T-helper 1 cell (primary cell): ENCODE results near the gene EMILIN3.

Experiments used
- DNase-seq, 5 donors: peaks; one replicate each; pipeline ENCODE4 v3.0.0-alpha.2; 2012 to 2020
- total RNA-seq, 4 donors: gene quantifications; one replicate each; lab custom pipeline; 2026; lab: John Stamatoyannopoulos, UW

Gene EMILIN3
- 0 reads per million in 4 donors for total RNA-seq

GRCh38 chr20:41366546-41367392 lies at the start of gene EMILIN3:
TSS of gene EMILIN3 (minus strand) at chr20:41366818. CDS start at chr20:41366634, 184 bp downstream.
- no peak for DNase-seq

DNA sequence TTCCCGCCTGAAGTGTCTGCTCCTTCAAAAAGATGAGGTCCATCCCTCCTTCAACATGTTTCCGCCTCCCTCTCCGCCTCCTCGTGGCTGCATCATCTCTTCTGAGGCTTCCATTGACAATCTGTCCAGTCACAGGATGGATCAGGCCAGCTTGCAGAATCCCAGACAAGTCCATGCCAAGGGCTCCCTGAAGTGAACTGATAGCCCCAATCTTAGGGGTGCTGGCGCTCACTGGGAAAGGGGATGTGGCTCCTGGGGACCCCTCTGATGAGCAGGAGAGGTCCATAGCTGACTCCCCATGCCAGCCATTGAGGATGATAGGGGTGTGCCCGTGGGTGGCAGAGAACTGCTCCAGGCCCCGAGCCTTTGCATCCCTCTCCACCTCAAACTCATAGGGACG lies 48.6 kb upstream of the EMILIN3 start:
- no peak for DNase-seq

DNA sequence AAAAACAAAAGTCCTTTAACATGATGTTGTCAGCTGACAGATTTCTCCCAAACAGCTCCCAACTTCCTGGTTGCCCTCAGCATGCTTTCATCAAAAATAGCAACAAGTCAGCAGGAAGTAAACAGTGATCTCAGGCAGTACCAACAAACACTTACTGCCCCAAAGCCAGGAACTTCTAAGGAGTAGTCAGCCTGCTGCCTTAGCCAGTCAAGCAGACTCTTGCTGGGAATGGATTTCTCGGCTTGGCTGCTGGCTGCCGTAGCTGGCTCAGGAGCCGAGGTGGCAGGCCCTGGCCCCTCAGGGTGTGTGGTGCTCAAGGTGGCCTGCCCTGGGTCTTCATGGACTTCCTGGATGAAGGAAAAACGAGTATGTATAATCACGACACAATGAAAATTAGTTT lies 46.6 kb upstream of the EMILIN3 start:
- DNase-seq: no peak

DNA sequence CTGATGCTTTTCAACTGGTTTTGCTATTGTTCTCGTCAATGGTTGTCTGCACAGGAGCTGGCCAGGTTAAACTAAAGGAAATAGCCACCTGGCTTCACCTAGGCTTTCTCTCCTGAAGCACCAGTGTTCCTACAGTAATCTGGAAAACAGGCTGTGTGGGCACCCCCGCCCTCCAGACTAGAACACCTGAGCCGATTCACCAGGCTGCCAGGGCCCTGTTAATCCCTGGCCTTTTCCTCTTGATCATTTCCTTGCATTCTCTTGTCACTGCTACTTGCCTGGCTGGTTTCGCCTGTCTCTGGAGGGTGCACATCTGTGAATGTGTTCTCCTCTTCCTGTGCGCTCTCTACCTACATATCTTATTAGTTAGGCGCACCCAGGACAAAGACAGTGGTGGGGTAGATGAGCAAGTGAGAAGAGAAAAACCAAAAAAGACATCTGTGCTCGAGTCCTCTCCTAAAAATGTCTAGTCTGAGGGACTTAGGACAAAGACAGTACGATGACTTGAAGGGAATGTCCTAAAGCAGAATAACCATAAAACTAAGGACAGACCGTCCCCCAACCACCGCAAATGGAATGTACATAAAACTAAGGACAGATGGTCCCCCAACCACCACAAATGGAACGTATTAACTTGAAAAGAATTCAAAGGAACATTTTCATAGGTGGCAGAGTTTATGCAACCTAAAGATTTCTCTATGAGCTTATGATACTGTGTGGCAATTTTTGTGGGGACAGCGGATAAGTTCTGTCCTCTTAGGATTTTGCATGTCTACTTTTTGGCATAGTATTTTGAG lies 45.9 kb upstream of the EMILIN3 start:
- DNase-seq: no peak

DNA sequence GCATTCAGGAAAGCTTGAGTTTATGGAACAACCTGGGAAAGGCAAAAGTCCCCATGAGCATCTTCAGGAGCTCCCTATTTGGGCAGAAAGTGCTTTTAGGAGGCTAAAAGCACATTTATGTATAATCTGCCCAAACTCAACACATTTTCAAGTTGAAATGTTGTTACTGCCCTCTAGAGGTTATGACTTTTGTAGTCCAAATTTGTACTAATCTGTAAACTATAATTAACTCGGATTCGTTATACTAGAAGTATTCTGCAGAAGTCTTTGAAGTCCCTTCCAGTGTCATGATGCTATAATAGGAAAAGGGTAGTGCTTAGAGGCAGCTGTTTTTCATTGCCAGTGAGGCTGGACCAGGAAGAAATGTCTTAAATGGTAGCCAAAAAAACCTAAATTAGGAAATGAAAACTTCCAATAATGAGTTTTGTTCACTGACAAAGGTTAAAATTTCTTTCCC lies 44.8 kb upstream of the EMILIN3 start:
- peak in 1 of 5 donors; percentile 8 for DNase-seq

GRCh38 chr20:41408986-41409385 lies 42.4 kb upstream of the EMILIN3 start:
- no peak for DNase-seq

- peak in 1 of 5 donors; percentile 41 for DNase-seq
Observed at GRCh38 chr20:41408156-41408794, 41.7 kb upstream of the EMILIN3 start.

- no peak for DNase-seq
Observed at GRCh38 chr20:41407607-41408006, 41.0 kb upstream of the EMILIN3 start.

DNA sequence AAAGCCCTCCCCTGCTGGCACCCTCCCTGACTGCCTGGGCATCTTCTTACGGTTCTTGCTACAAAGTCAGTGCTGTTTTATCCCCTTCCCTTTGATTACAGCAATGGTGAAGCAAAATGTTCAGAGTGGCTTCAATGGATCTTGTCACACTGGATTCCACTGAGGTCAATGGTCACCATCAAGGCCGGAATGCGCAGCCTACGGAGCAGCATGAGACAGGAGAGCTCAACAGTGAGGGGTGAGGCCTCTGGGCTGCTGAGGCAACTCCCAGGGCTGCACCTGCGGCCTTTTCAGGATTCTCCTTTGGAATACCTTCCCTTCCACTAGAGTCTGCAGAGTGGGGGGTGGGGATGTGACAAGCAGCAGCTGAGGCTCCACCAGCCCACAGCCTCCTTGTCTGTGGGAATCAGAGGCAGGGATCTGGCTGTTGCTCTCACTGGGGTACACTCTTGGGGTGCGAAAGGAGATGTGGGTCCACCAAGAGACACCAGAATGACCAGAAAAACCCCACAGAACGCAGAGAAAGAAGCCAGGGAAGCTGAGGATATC lies 40.4 kb upstream of the EMILIN3 start:
- no peak for DNase-seq

GRCh38 chr20:41406353-41406752 lies 39.7 kb upstream of the EMILIN3 start:
- no peak for DNase-seq

GRCh38 chr20:41405436-41405835 lies 38.8 kb upstream of the EMILIN3 start:
- DNase-seq: no peak

- no peak for DNase-seq
Observed at GRCh38 chr20:41403604-41404003, 37.0 kb upstream of the EMILIN3 start.

DNA sequence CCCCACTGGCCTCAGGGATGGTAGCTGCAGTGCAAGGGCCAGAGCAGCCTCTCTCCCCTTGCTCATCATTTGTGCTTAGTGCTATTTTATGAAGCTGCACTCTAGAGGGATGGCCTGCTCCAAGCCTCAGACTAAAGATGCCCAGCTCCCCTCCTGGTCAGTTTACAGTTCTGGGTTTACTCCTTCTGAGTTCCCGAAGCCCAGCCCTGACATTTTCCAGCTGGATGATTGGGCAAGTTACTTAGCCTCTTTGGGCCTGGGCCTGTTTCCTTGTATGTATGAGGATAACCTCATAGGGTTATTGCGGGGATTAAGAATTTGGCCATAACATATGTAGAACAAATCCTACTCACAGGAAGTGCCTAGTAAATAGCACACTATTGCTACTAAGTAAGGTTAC lies 31.8 kb upstream of the EMILIN3 start:
- no peak for DNase-seq

- no peak for DNase-seq
Observed at GRCh38 chr20:41395667-41396664, 29.3 kb upstream of the EMILIN3 start.

- no peak for DNase-seq
Observed at GRCh38 chr20:41394931-41395666, 28.5 kb upstream of the EMILIN3 start.

DNA sequence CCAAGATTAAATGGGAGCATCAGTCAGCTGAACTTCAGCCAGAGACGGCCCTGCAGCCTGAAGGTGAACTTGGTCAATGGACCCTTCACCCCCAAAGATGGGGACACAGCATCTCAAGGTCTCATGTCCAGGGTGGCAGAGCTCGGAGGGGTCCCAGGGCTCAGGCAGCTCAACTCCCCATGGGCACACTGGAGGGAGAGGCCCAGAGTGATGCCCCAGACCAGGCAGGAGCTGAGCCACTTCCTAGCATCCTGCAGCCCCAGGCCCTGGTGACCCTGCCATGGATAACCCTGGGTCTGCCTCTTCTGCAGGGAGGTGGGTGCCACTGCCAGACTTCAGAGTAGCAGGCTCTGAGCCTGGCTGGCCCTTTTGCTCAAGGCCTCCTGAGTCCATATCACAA lies 27.5 kb upstream of the EMILIN3 start:
- no peak for DNase-seq

GRCh38 chr20:41393705-41394066 lies 27.1 kb upstream of the EMILIN3 start:
- DNase-seq: no peak

- no peak for DNase-seq
Observed at GRCh38 chr20:41392871-41393704, 26.5 kb upstream of the EMILIN3 start.

DNA sequence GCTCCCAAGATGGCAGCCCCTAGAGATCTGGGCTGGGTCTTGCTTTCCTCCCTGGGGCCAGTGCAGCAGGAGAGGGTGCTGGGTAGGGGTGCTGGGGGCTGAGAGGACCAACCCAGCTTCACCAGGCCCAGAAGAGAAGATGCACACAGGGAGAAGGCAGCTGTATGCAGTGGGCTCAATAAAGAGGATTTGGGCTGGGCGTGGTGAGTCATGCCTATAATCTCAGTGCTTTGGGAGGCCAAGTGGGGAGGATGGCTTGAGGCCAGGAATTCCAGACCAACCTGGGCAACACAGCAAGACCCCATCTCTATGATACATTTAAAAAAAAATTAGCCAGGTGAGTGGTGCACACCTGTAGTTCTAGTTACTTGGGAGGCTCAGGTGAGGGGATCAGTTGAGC lies 25.7 kb upstream of the EMILIN3 start:
- DNase-seq: no peak

- no peak for DNase-seq
Observed at GRCh38 chr20:41391587-41392001, 25.0 kb upstream of the EMILIN3 start.
